T-helper 2 cell treated with Interferon-gamma antibody and Interleukin-4, amounts not matched to agents 5 μg/mL and 100 μg/mL, for 36 hours (primary cell): ENCODE data around the gene MCM7.
"Not testable (repeated sequence)": the region's sequence is repeated elsewhere in the genome, so short reads cannot be mapped to it uniquely, and the experiment has no call there.

Experiments used
- DNase-seq: peaks from one replicate; pipeline ENCODE4 v3.0.0; 2021; ENCODE audit warnings: low spot score
- H3K27ac Mint-ChIP-seq: one replicate; pipeline ENCODE4 v1.8.0; 2021; ENCODE audit warnings: mild to moderate bottlenecking, mixed read lengths
- H3K27me3 Mint-ChIP-seq: one replicate; pipeline ENCODE4 v1.8.0; 2021; ENCODE audit warnings: low read depth, mixed read lengths
- H3K36me3 Mint-ChIP-seq: one replicate; pipeline ENCODE4 v1.8.0; 2021; ENCODE audit warnings: low read depth, mixed read lengths
- H3K4me1 Mint-ChIP-seq: one replicate; pipeline ENCODE4 v1.8.0; 2021; ENCODE audit warnings: low read depth, mixed read lengths
- H3K4me3 Mint-ChIP-seq: one replicate; pipeline ENCODE4 v1.8.0; 2022; ENCODE audit warnings: mild to moderate bottlenecking, moderate library complexity, mixed read lengths
- H3K9me3 Mint-ChIP-seq: one replicate; pipeline ENCODE4 v1.8.0; 2021; ENCODE audit warnings: mixed read lengths

Gene MCM7

GRCh38 chr7:100101016-100101862, at the start of gene MCM7, which contains the start of gene AP4M1:
TSS of gene MCM7 (minus strand) at chr7:100101397. CDS start at chr7:100101294, 103 bp downstream.
TSS of gene AP4M1 (plus strand) at chr7:100101643. CDS start at chr7:100101715, 72 bp downstream.
- Mint-ChIP-seq H3K4me1 (peaks cover 35% of the 10 kb centered on the region), H3K36me3 (peaks cover 42% of the 10 kb centered on the region)
- DNase-seq: peak; percentile 99

DNA sequence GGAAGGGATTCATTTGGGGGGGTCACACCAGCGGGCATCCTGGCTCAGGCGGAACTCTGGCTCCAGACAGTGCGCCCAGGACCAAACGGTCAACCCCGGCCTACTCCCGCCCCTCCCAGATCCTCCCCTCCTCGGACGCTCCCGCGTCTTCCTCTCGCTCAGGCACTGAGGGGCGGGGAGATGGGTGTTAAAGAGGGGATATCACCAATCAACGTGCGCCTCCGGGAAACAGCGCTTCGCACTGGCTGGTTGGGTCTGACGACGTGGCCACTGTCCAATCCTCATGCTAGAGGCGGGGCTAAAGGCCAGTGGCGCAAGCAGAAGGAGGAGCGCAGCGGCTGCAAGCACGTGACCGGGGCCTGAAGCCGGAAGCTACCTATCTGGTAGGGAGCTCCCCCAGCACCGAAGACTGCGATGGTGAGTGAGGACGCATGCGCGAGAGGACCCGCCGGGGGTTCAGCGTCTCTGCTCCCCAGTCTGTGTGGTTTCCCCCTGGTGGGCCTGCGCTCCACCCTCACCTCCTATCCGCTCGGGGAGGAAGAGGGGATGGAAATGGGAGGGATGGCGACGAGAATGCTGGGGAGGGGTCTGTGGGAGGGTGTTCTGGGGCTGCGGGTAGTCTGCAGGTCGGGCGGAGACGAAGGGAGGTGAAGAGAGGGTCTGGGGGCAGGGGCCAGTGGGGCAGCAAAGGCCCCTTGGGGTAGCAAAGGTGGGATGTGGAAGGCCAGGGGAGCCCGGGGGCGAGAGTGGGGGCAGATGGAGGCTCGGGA, 47.5 kb upstream of the MCM7 start, which contains the start of gene LAMTOR4:
TSS of gene LAMTOR4 (plus strand) at position 360 of the 770 bp plus-strand sequence. CDS start at position 415, 55 bp downstream.
- DNase-seq: peak; percentile 99
- Mint-ChIP-seq H3K4me3 (peak within 1 kb of the TSS; percentile 99), H3K9me3 (no peaks in the 10 kb centered on the region), H3K4me1 (peaks cover 30% of the 10 kb centered on the region), H3K27me3 (no peaks in the 10 kb centered on the region), H3K27ac (peak within 1 kb of the TSS; percentile 98), H3K36me3 (peaks cover 27% of the 10 kb centered on the region)

More at GRCh38 chr7:100101016-100101862, at the start of gene MCM7, which contains the start of gene AP4M1:
- Mint-ChIP-seq H3K4me3 (peak within 1 kb of the TSS; percentile 93), H3K27me3 (no peaks in the 10 kb centered on the region), H3K27ac (peak within 1 kb of the TSS; percentile 91), H3K9me3 (no peaks in the 10 kb centered on the region)

- H3K4me3 Mint-ChIP-seq: peak overlapping the region; percentile 99
- H3K36me3 Mint-ChIP-seq: peaks cover 23% of the 10 kb centered on the region
- DNase-seq: no peak
- peaks cover 30% of the 10 kb centered on the region for H3K4me1 Mint-ChIP-seq
- H3K27me3 Mint-ChIP-seq: no peaks in the 10 kb centered on the region
- H3K9me3 Mint-ChIP-seq: no peaks in the 10 kb centered on the region
- peak overlapping the region; percentile 98 for H3K27ac Mint-ChIP-seq
Measured at GRCh38 chr7:100148225-100148558, 47.0 kb upstream of the MCM7 start.

GRCh38 chr7:100147278-100147677, 46.1 kb upstream of the MCM7 start:
- Mint-ChIP-seq H3K4me1 (peaks cover 24% of the 10 kb centered on the region), H3K27ac (no peak overlapping the region)

DNA sequence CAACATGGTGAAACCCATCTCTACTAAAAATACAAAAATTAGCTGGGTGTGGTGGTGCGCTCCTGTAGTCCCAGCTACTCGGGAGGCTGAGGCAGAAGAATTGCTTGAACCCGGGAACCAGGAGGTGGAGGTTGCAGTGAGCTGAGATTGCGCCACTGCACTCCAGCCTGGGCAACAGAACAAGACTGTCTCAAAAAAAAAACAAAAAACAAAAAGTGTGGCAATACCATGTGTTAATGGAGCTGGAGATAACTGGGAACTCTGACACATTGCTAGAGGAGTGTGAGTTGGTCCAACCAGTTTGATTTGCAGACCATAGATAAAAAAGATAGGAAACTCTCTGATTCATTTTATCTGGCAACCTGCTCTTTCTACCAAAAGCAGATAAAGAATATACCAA, 45.2 kb upstream of the MCM7 start:
- not testable (repeated sequence) for DNase-seq, H3K27ac Mint-ChIP-seq, H3K9me3 Mint-ChIP-seq, H3K4me3 Mint-ChIP-seq, H3K27me3 Mint-ChIP-seq
- H3K4me1 Mint-ChIP-seq: peaks cover 22% of the 10 kb centered on the region
- H3K36me3 Mint-ChIP-seq: peaks cover 12% of the 10 kb centered on the region

More at GRCh38 chr7:100147278-100147677, 46.1 kb upstream of the MCM7 start:
- DNase-seq: no peak
- Mint-ChIP-seq H3K4me3 (no peak overlapping the region), H3K36me3 (peaks cover 19% of the 10 kb centered on the region), H3K27me3 (no peaks in the 10 kb centered on the region), H3K9me3 (no peaks in the 10 kb centered on the region)

- peaks cover 18% of the 10 kb centered on the region for H3K4me1 Mint-ChIP-seq
- no peaks in the 10 kb centered on the region for H3K36me3 Mint-ChIP-seq
- DNase-seq: no peak
- H3K4me3 Mint-ChIP-seq: no peak overlapping the region
- H3K9me3 Mint-ChIP-seq: no peaks in the 10 kb centered on the region
- no peaks in the 10 kb centered on the region for H3K27me3 Mint-ChIP-seq
- H3K27ac Mint-ChIP-seq: no peak overlapping the region
Measured at GRCh38 chr7:100142461-100142860, 41.3 kb upstream of the MCM7 start.

DNA sequence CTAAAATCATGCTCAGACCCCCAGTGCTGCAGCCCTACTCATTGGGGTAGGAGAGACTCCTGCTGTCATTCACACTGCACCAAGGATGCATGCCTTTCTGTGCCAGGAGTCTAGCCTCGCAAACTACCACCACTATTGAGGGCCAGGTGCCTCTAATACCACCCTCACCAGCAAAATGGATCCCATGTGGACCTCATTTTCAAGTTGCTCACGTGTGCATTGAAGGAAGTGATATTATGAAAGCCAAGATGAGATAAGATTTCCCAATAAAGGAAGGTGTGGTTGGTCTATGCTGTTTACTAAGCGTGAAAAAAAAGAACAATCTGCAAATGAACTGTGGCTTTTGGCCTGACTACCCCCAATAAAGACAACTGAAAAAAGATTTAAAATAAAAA, 40.4 kb upstream of the MCM7 start:
- Mint-ChIP-seq H3K9me3 (no peaks in the 10 kb centered on the region), H3K4me1 (peaks cover 18% of the 10 kb centered on the region), H3K36me3 (no peaks in the 10 kb centered on the region), H3K27ac (peak overlapping the region; percentile 34), H3K4me3 (no peak overlapping the region), H3K27me3 (no peaks in the 10 kb centered on the region)
- no peak for DNase-seq

GRCh38 chr7:100137851-100138760, 36.9 kb upstream of the MCM7 start:
- H3K27ac Mint-ChIP-seq: peak overlapping the region; percentile 56
- no peak for DNase-seq
- H3K36me3 Mint-ChIP-seq: no peaks in the 10 kb centered on the region
- no peaks in the 10 kb centered on the region for H3K9me3 Mint-ChIP-seq
- H3K27me3 Mint-ChIP-seq: peaks cover 2% of the 10 kb centered on the region
- H3K4me1 Mint-ChIP-seq: peaks cover 16% of the 10 kb centered on the region
- H3K4me3 Mint-ChIP-seq: no peak overlapping the region

- no peak overlapping the region for H3K27ac Mint-ChIP-seq
- peaks cover 10% of the 10 kb centered on the region for H3K4me1 Mint-ChIP-seq
- peaks cover 2% of the 10 kb centered on the region for H3K27me3 Mint-ChIP-seq
- no peak overlapping the region for H3K4me3 Mint-ChIP-seq
- DNase-seq: peak; percentile 54
- no peaks in the 10 kb centered on the region for H3K9me3 Mint-ChIP-seq
- H3K36me3 Mint-ChIP-seq: no peaks in the 10 kb centered on the region
Measured at GRCh38 chr7:100132697-100133151, 31.5 kb upstream of the MCM7 start.

GRCh38 chr7:100132126-100132525, 30.9 kb upstream of the MCM7 start:
- Mint-ChIP-seq H3K36me3 (no peaks in the 10 kb centered on the region), H3K27me3 (peaks cover 2% of the 10 kb centered on the region), H3K4me3 (no peak overlapping the region), H3K27ac (no peak overlapping the region), H3K4me1 (peaks cover 8% of the 10 kb centered on the region), H3K9me3 (no peaks in the 10 kb centered on the region)
- no peak for DNase-seq

- Mint-ChIP-seq H3K36me3 (no peaks in the 10 kb centered on the region), H3K27ac (no peak overlapping the region), H3K4me1 (peaks cover 8% of the 10 kb centered on the region), H3K4me3 (peak overlapping the region; percentile 24), H3K9me3 (no peaks in the 10 kb centered on the region), H3K27me3 (peaks cover 2% of the 10 kb centered on the region)
- peak; percentile 75 for DNase-seq
Measured at GRCh38 chr7:100130608-100131453, 29.6 kb upstream of the MCM7 start.

GRCh38 chr7:100130220-100130607, 29.0 kb upstream of the MCM7 start:
- H3K27me3 Mint-ChIP-seq, H3K9me3 Mint-ChIP-seq, DNase-seq, H3K4me3 Mint-ChIP-seq, H3K27ac Mint-ChIP-seq, H3K36me3 Mint-ChIP-seq: not testable (repeated sequence)
- H3K4me1 Mint-ChIP-seq: peaks cover 11% of the 10 kb centered on the region

DNA sequence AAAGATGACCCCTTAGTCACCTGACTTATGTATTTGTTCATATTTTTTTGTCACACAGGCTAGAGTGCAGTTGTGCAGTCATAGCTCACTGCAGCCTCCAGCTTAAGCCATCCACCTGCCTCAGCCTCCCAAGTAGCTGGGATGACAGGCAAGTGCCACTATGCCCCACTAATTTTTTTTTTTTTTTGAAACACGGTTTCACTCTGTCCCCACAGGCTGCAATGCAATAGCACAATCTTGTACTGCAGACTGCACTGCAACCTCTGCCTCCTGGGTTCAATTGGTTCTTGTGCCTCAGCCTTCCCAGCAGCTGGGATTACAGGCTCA, 27.4 kb upstream of the MCM7 start:
- Mint-ChIP-seq H3K36me3 (peaks cover 11% of the 10 kb centered on the region), H3K4me3 (peak overlapping the region; percentile 75), H3K27ac (peak overlapping the region; percentile 65), H3K9me3 (no peaks in the 10 kb centered on the region), H3K4me1 (peaks cover 21% of the 10 kb centered on the region), H3K27me3 (no peaks in the 10 kb centered on the region)
- DNase-seq: no peak
